Stomach (tissue), 4 donors: ENCODE data around the gene AGAP1.

Source experiments
- CTCF ChIP-seq, 7 experiments: fragments of 450-650 bp in 4 of 7; fragments of 200-600 bp in 3 of 7; sonication (generic) in 3 of 7; IDR thresholded peaks; one replicate each; pipeline ENCODE4 v1.5.1; 2016 to 2019; ENCODE audit warnings: antibody characterized with exemption in 7 of 7, control low read depth in 2 of 7, mild to moderate bottlenecking in 1 of 7
- EP300 ChIP-seq: sonication (generic); formaldehyde crosslinking; IDR thresholded peaks from one replicate; pipeline ENCODE4 v1.6.1; 2017; ENCODE audit warnings: antibody characterized with exemption
- POLR2A ChIP-seq, 4 donors: fragments of 450-650 bp; IDR thresholded peaks; one replicate each; pipeline ENCODE4 v1.6.1; 2016; ENCODE audit warnings: antibody characterized with exemption in 4 of 4, control low read depth in 2 of 4, mild to moderate bottlenecking in 1 of 4, moderate library complexity in 1 of 4
- POLR2AphosphoS5 ChIP-seq, 3 donors: sonication (generic); formaldehyde crosslinking; IDR thresholded peaks; one replicate each; pipeline ENCODE4 v1.6.1; 2016; ENCODE audit warnings: antibody characterized with exemption in 3 of 3

GRCh38 chr2:235810252-235810651 lies 316.4 kb downstream of the AGAP1 start:
- no peak for TF ChIP-seq CTCF (IDR thresholded peaks at IDR 0.05)
- no peak for TF ChIP-seq POLR2AphosphoS5 (IDR thresholded peaks at IDR 0.05)
- TF ChIP-seq POLR2A (IDR thresholded peaks at IDR 0.05): no peak
- TF ChIP-seq EP300: no peak
